HFFc6 (cell line): ENCODE results near the gene RFC4. TPM values are rescaled to one million over a fixed set of nuclear protein-coding genes. Genes with fewer than 3 reads are reported as not detected.
A peak's percentile ranks its signal among the peaks of the same experiment; 100 is the strongest.

Source experiments
- DNase-seq: peaks from one replicate; pipeline ENCODE4 v3.0.0-alpha.2; 2018
- H3K27ac Mint-ChIP-seq: 2 replicates; pipeline ENCODE4 v1.8.0; 2020; ENCODE audit warnings: mild to moderate bottlenecking, mixed read lengths
- H3K27me3 Mint-ChIP-seq: 2 replicates; pipeline ENCODE4 v1.8.0; 2021; ENCODE audit warnings: mild to moderate bottlenecking, moderate library complexity, mixed read lengths; ENCODE audit not compliant: insufficient read depth
- H3K36me3 Mint-ChIP-seq: 2 replicates; pipeline ENCODE4 v1.8.0; 2021; ENCODE audit warnings: low read depth, mixed read lengths
- H3K4me1 Mint-ChIP-seq: 2 replicates; pipeline ENCODE4 v1.8.0; 2020; ENCODE audit warnings: low read depth, mixed read lengths
- H3K4me3 Mint-ChIP-seq: 2 replicates; pipeline ENCODE4 v1.8.0; 2020; ENCODE audit warnings: mild to moderate bottlenecking, moderate library complexity, mixed read lengths
- H3K9me3 Mint-ChIP-seq: 2 replicates; pipeline ENCODE4 v1.8.0; 2020; ENCODE audit warnings: mild to moderate bottlenecking, mixed read lengths
- total RNA-seq, 6 experiments: library from RNA; stranded (reverse); fragmentation: NEBNext Ultra II Directional; extraction: Animal tissue kit (Norgen Biotek cat#: 25700); gene quantifications; 2 replicates in 1 of 6; 3 replicates in 5 of 6; pipeline ENCODE4 v1.2.3, GENCODE V29; 2021
- TF ChIP-seq, protein P1 (sequence below): fragments of 200-600 bp; sonication (generic); IDR thresholded peaks from 2 replicates; pipeline ENCODE4 v1.5.0; 2021; ENCODE audit warnings: antibody characterized with exemption, mild to moderate bottlenecking

Gene RFC4
- total RNA-seq, 6 experiments from 2014 or later = 13.3 to 27.9 (median 25.7) TPM

DNA sequence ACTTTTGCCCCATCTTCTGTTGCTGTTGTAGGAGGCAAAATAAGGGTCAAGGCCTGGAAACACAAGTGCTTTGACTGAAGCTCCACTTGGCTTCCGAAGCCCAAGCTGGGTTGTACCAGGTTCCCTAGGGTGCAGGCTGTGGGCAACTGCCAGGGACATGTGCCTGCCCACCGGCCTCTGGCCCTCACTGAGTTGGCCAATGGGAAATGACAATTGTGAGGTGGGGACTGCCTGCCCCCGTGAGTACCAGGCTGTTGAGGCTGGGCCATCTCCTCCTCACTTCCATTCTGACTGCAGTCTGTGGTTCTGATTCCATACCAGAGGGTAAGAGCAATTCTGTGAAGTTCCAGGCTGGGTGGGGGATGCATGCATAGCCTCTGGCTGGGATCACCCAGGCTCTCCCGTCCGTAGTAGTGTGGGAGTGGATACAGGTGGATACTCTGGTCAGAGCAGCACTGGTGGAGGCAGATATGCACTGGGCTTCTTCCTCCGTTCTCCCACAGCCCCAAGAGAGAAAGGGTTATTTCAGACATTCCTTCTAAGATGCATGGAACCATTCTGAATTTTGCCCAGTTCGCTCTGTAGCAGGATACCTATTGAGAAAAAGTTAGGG lies 36.2 kb upstream of the RFC4 start, which contains the start of gene ADIPOQ:
Gene ADIPOQ (plus strand): TSS at position 285 of the 613 bp plus-strand sequence. CDS start 10,349 bp downstream, outside the sequence.
- H3K4me3 Mint-ChIP-seq = no peak within 1 kb of the TSS
- peaks cover 28% of the 10 kb centered on the region for H3K27me3 Mint-ChIP-seq
- H3K9me3 Mint-ChIP-seq = no peaks in the 10 kb centered on the region
- DNase-seq = no peak
- H3K4me1 Mint-ChIP-seq = no peaks in the 10 kb centered on the region
- no peak within 1 kb of the TSS for H3K27ac Mint-ChIP-seq
- no peaks in the 10 kb centered on the region for H3K36me3 Mint-ChIP-seq
- TF ChIP-seq, protein P1, sequence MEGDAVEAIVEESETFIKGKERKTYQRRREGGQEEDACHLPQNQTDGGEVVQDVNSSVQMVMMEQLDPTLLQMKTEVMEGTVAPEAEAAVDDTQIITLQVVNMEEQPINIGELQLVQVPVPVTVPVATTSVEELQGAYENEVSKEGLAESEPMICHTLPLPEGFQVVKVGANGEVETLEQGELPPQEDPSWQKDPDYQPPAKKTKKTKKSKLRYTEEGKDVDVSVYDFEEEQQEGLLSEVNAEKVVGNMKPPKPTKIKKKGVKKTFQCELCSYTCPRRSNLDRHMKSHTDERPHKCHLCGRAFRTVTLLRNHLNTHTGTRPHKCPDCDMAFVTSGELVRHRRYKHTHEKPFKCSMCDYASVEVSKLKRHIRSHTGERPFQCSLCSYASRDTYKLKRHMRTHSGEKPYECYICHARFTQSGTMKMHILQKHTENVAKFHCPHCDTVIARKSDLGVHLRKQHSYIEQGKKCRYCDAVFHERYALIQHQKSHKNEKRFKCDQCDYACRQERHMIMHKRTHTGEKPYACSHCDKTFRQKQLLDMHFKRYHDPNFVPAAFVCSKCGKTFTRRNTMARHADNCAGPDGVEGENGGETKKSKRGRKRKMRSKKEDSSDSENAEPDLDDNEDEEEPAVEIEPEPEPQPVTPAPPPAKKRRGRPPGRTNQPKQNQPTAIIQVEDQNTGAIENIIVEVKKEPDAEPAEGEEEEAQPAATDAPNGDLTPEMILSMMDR = no peak

DNA sequence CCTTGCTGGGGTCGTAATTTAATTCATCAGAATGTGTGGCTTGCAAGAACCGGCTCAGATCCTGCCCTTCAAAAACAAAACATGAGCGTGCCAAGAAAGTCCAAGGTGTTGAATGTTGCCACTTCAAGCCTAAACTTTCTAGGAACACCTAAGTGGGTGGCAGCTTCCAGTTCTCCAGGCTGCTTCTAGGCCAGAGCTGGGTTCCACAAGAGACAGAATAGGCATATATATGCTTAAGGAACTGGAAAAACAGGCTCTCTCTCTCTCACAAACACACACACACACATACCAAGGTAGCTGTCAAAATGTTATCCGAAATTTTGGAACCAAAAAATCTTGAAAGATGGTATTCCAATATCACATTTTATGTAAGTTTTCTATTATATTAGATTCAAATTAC lies 35.3 kb upstream of the RFC4 start:
- H3K27me3 Mint-ChIP-seq = peaks cover 27% of the 10 kb centered on the region
- H3K27ac Mint-ChIP-seq = no peak overlapping the region
- H3K4me1 Mint-ChIP-seq = no peaks in the 10 kb centered on the region
- no peak overlapping the region for H3K4me3 Mint-ChIP-seq
- H3K9me3 Mint-ChIP-seq = no peaks in the 10 kb centered on the region
- TF ChIP-seq, protein P1 = no peak
- no peaks in the 10 kb centered on the region for H3K36me3 Mint-ChIP-seq
- DNase-seq = no peak

DNA sequence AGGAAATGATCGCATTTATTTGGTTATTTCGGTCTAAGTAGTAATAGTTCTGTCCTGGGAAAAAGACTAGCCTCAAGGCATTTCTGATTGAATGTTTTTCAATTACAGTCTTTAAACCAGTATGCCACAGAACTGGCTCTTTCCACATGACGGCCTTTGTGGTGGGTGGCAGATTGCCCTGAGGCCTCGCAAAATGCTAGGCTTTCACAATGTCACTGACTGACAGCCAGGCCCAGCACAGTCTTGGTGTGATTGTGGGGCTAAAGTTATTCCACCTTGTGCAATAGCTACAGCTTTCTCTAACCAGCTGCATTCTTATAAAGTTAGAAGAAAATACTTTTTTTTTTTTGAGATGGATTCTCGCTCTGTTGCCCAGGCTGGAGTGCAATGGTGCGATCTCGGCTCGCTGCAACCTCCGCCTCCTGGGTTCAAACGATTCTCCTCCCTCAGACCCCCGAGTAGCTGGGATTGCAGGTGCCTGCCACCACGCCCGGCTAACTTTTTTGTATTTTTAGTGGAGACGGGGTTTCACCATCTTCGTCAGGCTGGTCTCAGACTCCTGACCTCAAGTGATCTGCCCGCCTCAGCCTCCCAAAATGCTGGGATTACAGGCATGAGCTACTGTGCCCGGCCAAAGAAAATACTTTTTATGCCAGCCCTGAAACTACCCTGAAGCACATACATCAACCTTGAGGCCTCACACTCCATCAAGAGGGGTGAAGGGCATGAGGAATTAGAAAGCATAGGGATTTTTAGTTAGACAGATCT lies 33.8 kb upstream of the RFC4 start:
- Mint-ChIP-seq H3K9me3 (no peaks in the 10 kb centered on the region), H3K4me3 (no peak overlapping the region), H3K4me1 (no peaks in the 10 kb centered on the region), H3K36me3 (no peaks in the 10 kb centered on the region), H3K27ac (no peak overlapping the region), H3K27me3 (peaks cover 26% of the 10 kb centered on the region)
- DNase-seq = peak; percentile 41
- TF ChIP-seq, protein P1 = no peak

DNA sequence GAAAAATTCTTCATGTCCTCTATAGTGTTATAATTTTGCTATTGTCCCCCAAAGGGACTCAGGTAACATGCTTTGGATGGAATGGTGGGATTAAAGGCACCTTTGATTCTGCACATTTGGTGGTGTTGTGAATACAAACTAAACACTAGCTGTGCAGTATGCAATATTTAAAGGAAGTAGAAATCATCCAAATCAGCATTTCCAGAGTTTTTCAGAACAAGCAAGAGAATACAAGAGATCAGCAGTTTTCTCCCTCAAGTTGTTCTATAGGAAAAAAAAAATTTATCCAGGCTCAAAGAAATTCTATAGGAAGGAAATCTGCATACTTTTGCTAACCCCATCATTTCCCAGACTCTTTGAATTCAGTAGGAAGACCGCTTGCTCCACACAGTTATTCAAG lies 26.0 kb upstream of the RFC4 start:
- H3K4me3 Mint-ChIP-seq = no peak overlapping the region
- H3K27ac Mint-ChIP-seq = no peak overlapping the region
- H3K4me1 Mint-ChIP-seq = no peaks in the 10 kb centered on the region
- H3K36me3 Mint-ChIP-seq = no peaks in the 10 kb centered on the region
- TF ChIP-seq, protein P1 = no peak
- H3K27me3 Mint-ChIP-seq = peaks cover 27% of the 10 kb centered on the region
- H3K9me3 Mint-ChIP-seq = no peaks in the 10 kb centered on the region
- no peak for DNase-seq

DNA sequence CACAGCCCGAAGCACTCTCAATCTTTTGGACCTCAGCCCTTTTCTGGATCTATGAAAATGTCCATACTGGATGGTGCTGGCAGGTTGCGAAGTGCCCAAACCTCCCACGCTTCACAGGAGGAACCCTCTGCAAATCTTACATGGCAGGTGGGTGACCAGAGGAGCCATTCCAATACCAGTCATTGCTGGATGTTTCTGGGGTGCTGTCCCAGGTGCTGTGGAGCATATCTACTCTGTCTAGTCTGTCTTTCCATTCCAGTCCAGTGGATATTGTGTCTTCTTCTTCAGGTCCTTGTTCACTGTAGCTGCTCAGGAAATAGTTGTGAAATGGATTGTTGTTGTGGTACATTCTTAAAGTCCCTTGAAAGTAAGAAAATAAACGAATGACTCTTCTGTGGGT lies 25.5 kb upstream of the RFC4 start:
- H3K36me3 Mint-ChIP-seq = no peaks in the 10 kb centered on the region
- TF ChIP-seq, protein P1 = no peak
- H3K27ac Mint-ChIP-seq = no peak overlapping the region
- H3K9me3 Mint-ChIP-seq = no peaks in the 10 kb centered on the region
- H3K4me3 Mint-ChIP-seq = no peak overlapping the region
- peaks cover under 1% of the 10 kb centered on the region for H3K4me1 Mint-ChIP-seq
- DNase-seq = no peak
- H3K27me3 Mint-ChIP-seq = peaks cover 27% of the 10 kb centered on the region
